COR-L47 (cell line): Measurements from ENCODE around the gene FAM114A2.
"Not testable (repeated sequence)": the region's sequence is repeated elsewhere in the genome, so short reads cannot be mapped to it uniquely, and the experiment has no call there.

Experiments
- DNase-seq: peaks from one replicate; lab custom pipeline; 2025; lab: John Stamatoyannopoulos, UW

The FAM114A2 gene

GRCh38 chr5:154038707-154039457, at the start of gene FAM114A2, which contains the start of gene MFAP3:
TSS of gene FAM114A2 (minus strand) at chr5:154038910. CDS start at chr5:154034953, 3,957 bp downstream.
TSS of gene MFAP3 (plus strand) at chr5:154038967. CDS start at chr5:154049723, 10,756 bp downstream.
- DNase-seq, result peak; percentile 79

- peak; percentile 94 for DNase-seq
Measured at GRCh38 chr5:154087260-154087659, 48.5 kb upstream of the FAM114A2 start.

GRCh38 chr5:154086641-154087040, 47.9 kb upstream of the FAM114A2 start:
- DNase-seq, result no peak

GRCh38 chr5:154086146-154086545, 47.4 kb upstream of the FAM114A2 start:
- DNase-seq, result no peak

- DNase-seq, result peak; percentile 24
Measured at GRCh38 chr5:154084062-154084639, 45.4 kb upstream of the FAM114A2 start.

GRCh38 chr5:154081246-154081645, 42.5 kb upstream of the FAM114A2 start:
- no peak for DNase-seq

GRCh38 chr5:154078272-154078671, 39.6 kb upstream of the FAM114A2 start:
- DNase-seq, result peak; percentile 97

GRCh38 chr5:154077696-154078095, 39.0 kb upstream of the FAM114A2 start:
- no peak for DNase-seq

GRCh38 chr5:154076240-154076922, 37.7 kb upstream of the FAM114A2 start:
- DNase-seq, result no peak

GRCh38 chr5:154072414-154073171, 33.9 kb upstream of the FAM114A2 start:
- peak; percentile 70 for DNase-seq

- DNase-seq, result no peak
Measured at GRCh38 chr5:154071799-154072413, 33.2 kb upstream of the FAM114A2 start.

GRCh38 chr5:154069854-154070253, 31.1 kb upstream of the FAM114A2 start:
- not testable (repeated sequence) for DNase-seq

GRCh38 chr5:154065971-154066370, 27.3 kb upstream of the FAM114A2 start:
- no peak for DNase-seq

GRCh38 chr5:154063372-154063771, 24.7 kb upstream of the FAM114A2 start:
- DNase-seq, result no peak

- no peak for DNase-seq
Measured at GRCh38 chr5:154060606-154061005, 21.9 kb upstream of the FAM114A2 start.

- DNase-seq, result no peak
Measured at GRCh38 chr5:154059583-154059982, 20.9 kb upstream of the FAM114A2 start.

GRCh38 chr5:154059039-154059430, 20.3 kb upstream of the FAM114A2 start:
- DNase-seq, result no peak

GRCh38 chr5:154058055-154059038, 19.6 kb upstream of the FAM114A2 start:
- DNase-seq, result no peak

- no peak for DNase-seq
Measured at GRCh38 chr5:154055201-154055600, 16.5 kb upstream of the FAM114A2 start.

- DNase-seq, result no peak
Measured at GRCh38 chr5:154053468-154053867, 14.8 kb upstream of the FAM114A2 start.
